IMR-90 (cell line): Measurements from ENCODE around the gene RPS6KA5. TPM values are rescaled to one million over a fixed set of nuclear protein-coding genes. Genes with fewer than 3 reads are reported as not detected.
"Not testable (repeated sequence)": the region's sequence is repeated elsewhere in the genome, so short reads cannot be mapped to it uniquely, and the experiment has no call there.

ENCODE experiments used
- ATAC-seq: fragments of 200-7000 bp; cut with Tn5 transposase; 2 replicates; pipeline ENCODE4 v1.9.1; 2020; ENCODE audit warnings: low read depth, mild to moderate bottlenecking, moderate library complexity
- BruUV-seq: library from RNA; stranded (reverse); fragments of 400-500 nt; replicated peaks from 2 replicates; lab custom pipeline; 2021; lab: Mats Ljungman, UMichigan
- CTCF ChIA-PET: fragments of 300-600 bp; formaldehyde crosslinking; extraction: SDS; loops from one replicate; lab custom pipeline; 2021; ENCODE audit warnings: antibody characterized with exemption; lab: Yijun Ruan, JAX
- POLR2A ChIA-PET: fragments of 300-600 bp; sonication (Branson Sonifier 250); formaldehyde crosslinking; loops from one replicate; lab custom pipeline; 2022; ENCODE audit warnings: antibody characterized with exemption; ENCODE audit not compliant: unreplicated experiment; lab: Charles Lee
- DNase-seq: peaks from one replicate; pipeline ENCODE4 v3.0.0; 2013
- H2AFZ ChIP-seq: replicated peaks from 2 replicates; pipeline ENCODE3; 2013; ENCODE audit warnings: low read length, mild to moderate bottlenecking; ENCODE audit not compliant: poor library complexity
- H2AK5ac ChIP-seq: 2 replicates; pipeline ENCODE4 v1.6.1; 2013; ENCODE audit warnings: low read depth, low read length, inconsistent platforms
- H2AK9ac ChIP-seq: replicated peaks from 2 replicates; pipeline ENCODE3; 2013; ENCODE audit warnings: mild to moderate bottlenecking, low read depth, low read length, moderate library complexity; ENCODE audit not compliant: poor library complexity
- H2BK120ac ChIP-seq: 2 replicates; pipeline ENCODE4 v1.6.1; 2013; ENCODE audit warnings: low read depth, low read length, inconsistent platforms
- H2BK15ac ChIP-seq: 3 replicates; pipeline ENCODE4 v1.6.1; 2013; ENCODE audit warnings: low read depth, low read length, inconsistent platforms
- H2BK20ac ChIP-seq: 2 replicates; pipeline ENCODE4 v1.6.1; 2013; ENCODE audit warnings: low read depth, mild to moderate bottlenecking, inconsistent platforms, low read length, moderate library complexity
- H2BK5ac ChIP-seq: 2 replicates; pipeline ENCODE4 v1.6.1; 2013; ENCODE audit warnings: mild to moderate bottlenecking, low read depth, low read length, inconsistent platforms; ENCODE audit not compliant: poor library complexity, severe bottlenecking
- H3K14ac ChIP-seq: replicated peaks from 2 replicates; pipeline ENCODE4 v1.6.1; 2013; ENCODE audit warnings: low read depth, low read length, inconsistent platforms
- H3K18ac ChIP-seq: 2 replicates; pipeline ENCODE4 v1.6.1; 2013; ENCODE audit warnings: low read depth, low read length, control low read depth
- H3K23ac ChIP-seq: 2 replicates; pipeline ENCODE4 v1.6.1; 2013; ENCODE audit warnings: low read depth, low read length, inconsistent platforms
- H3K27ac ChIP-seq: 2 replicates; pipeline ENCODE4 v1.5.1; 2013; ENCODE audit warnings: mild to moderate bottlenecking, control low read depth, low read length; ENCODE audit not compliant: insufficient read depth
- H3K27me3 ChIP-seq: 2 replicates; pipeline ENCODE4 v1.6.1; 2013; ENCODE audit warnings: low read length; ENCODE audit not compliant: control insufficient read depth, insufficient read depth
- H3K36me3 ChIP-seq: 2 replicates; pipeline ENCODE4 v1.6.1; 2013; ENCODE audit warnings: low read length, mixed read lengths; ENCODE audit not compliant: control insufficient read depth, insufficient read depth
- H3K4ac ChIP-seq: 2 replicates; pipeline ENCODE4 v1.6.1; 2013; ENCODE audit warnings: low read depth, low read length, inconsistent platforms
- H3K4me1 ChIP-seq: 2 replicates; pipeline ENCODE4 v1.6.1; 2013; ENCODE audit warnings: low read length, mixed read lengths; ENCODE audit not compliant: control insufficient read depth, insufficient read depth
- H3K4me2 ChIP-seq: 2 replicates; pipeline ENCODE4 v1.6.1; 2013; ENCODE audit warnings: low read depth, mild to moderate bottlenecking, control low read depth, low read length, moderate library complexity
- H3K4me3 ChIP-seq: 2 replicates; pipeline ENCODE4 v1.5.1; 2013; ENCODE audit warnings: low read depth, mild to moderate bottlenecking, control low read depth, low read length, moderate library complexity; ENCODE audit not compliant: insufficient read depth
- H3K56ac ChIP-seq: 2 replicates; pipeline ENCODE4 v1.6.1; 2013; ENCODE audit warnings: low read length, inconsistent platforms; ENCODE audit not compliant: insufficient read depth; ENCODE audit errors: extremely low read depth
- H3K79me1 ChIP-seq, 2 experiments: 2 replicates each; pipeline ENCODE4 v1.6.1; 2013; ENCODE audit warnings: low read length in 2 of 2, inconsistent platforms in 1 of 2, low read depth in 1 of 2
- H3K9ac ChIP-seq: 2 replicates; pipeline ENCODE4 v1.6.1; 2013; ENCODE audit warnings: low read depth, low read length, control low read depth
- H3K9me1 ChIP-seq: 2 replicates; pipeline ENCODE4 v1.6.1; 2013; ENCODE audit warnings: low read length, inconsistent platforms; ENCODE audit not compliant: insufficient read depth
- H3K9me3 ChIP-seq: 2 replicates; pipeline ENCODE4 v1.6.1; 2013; ENCODE audit warnings: low read length; ENCODE audit not compliant: control insufficient read depth, insufficient read depth
- H4K20me1 ChIP-seq: 2 replicates; pipeline ENCODE4 v1.6.1; 2013; ENCODE audit warnings: low read length, inconsistent platforms; ENCODE audit not compliant: insufficient read depth
- H4K5ac ChIP-seq: 2 replicates; pipeline ENCODE4 v1.6.1; 2013; ENCODE audit warnings: mild to moderate bottlenecking, low read depth, low read length, control low read depth
- H4K8ac ChIP-seq, 2 experiments: 2 replicates each; pipeline ENCODE4 v1.6.1; 2013; ENCODE audit warnings: low read depth in 2 of 2, low read length in 2 of 2, control low read depth in 1 of 2, inconsistent platforms in 1 of 2
- H4K91ac ChIP-seq: 2 replicates; pipeline ENCODE4 v1.6.1; 2013; ENCODE audit warnings: low read depth, low read length, inconsistent platforms; ENCODE audit not compliant: insufficient read depth
- MAZ ChIP-seq: IDR thresholded peaks from 2 replicates; pipeline ENCODE4 v1.6.1; 2012; ENCODE audit warnings: low read depth, mild to moderate bottlenecking, low read length, improper control_type of control experiment, moderate library complexity, borderline replicate concordance
- NFE2L2 ChIP-seq: fragments of 150-350 bp; IDR thresholded peaks from 2 replicates; pipeline ENCODE4 v1.6.1; 2016; ENCODE audit warnings: low read depth, mild to moderate bottlenecking, low read length
- RCOR1 ChIP-seq: IDR thresholded peaks from 2 replicates; pipeline ENCODE4 v1.6.1; 2012; ENCODE audit warnings: mild to moderate bottlenecking, low read length, improper control_type of control experiment; ENCODE audit not compliant: insufficient replicate concordance
- SMC3 ChIP-seq: fragments of 150-350 bp; IDR thresholded peaks from 2 replicates; pipeline ENCODE4 v1.6.1; 2016; ENCODE audit warnings: low read depth, mild to moderate bottlenecking, antibody characterized with exemption, low read length, moderate library complexity
- WGBS, 2 experiments: methylation state at CpG; one replicate each; pipeline versions ENCODE4 v1.1.5 to v1.1.7; 2013; ENCODE audit warnings: missing lambda C conversion rate in 2 of 2; ENCODE audit not compliant: insufficient read length in 1 of 2; ENCODE audit errors: extremely low coverage in 2 of 2; 5-methylcytosine and 5-hydroxymethylcytosine counted together
- dilution Hi-C: fragments of 300-500 bp; cut with HindIII; formaldehyde crosslinking; loops from one replicate; pipeline ENCODE4 v1.14.3; 2018; ENCODE audit warnings: low sequenced_read_pairs; ENCODE audit not compliant: unreplicated experiment
- in situ Hi-C: fragments of 300-500 bp; cut with MboI; formaldehyde crosslinking; loops from 3 replicates; pipeline ENCODE4 v1.14.3; 2019; ENCODE audit warnings: low sequenced_read_pairs, inconsistent platforms, mixed read lengths
- intact Hi-C: fragments of 100-400 bp; cut with micrococcal nuclease; formaldehyde crosslinking; loops from 2 replicates; pipeline ENCODE4 v1.10.0; 2022
- polyA plus RNA-seq, 3 experiments: library from polyadenylated mRNA; depleted of rRNA; stranded (reverse); fragments of >200 nt; gene quantifications; 2 replicates each; pipeline ENCODE4 v1.2.3, GENCODE V29; 2012; ENCODE audit warnings: low replicate concordance in 1 of 3
- total RNA-seq: library from RNA; depleted of rRNA; stranded (reverse); fragments of >200 nt; gene quantifications from 2 replicates; pipeline ENCODE4 v1.2.3, GENCODE V29; 2012
- TF ChIP-seq, protein P1 (sequence below): fragments of 150-350 bp; IDR thresholded peaks from 2 replicates; pipeline ENCODE4 v1.6.1; 2016; ENCODE audit warnings: low read depth, mild to moderate bottlenecking, low read length, moderate library complexity, borderline replicate concordance
- TF ChIP-seq, protein P2 (sequence below): fragments of 150-350 bp; IDR thresholded peaks from 2 replicates; pipeline ENCODE4 v1.6.1; 2017; ENCODE audit warnings: mild to moderate bottlenecking, antibody characterized with exemption, low read length, low read depth

Gene RPS6KA5
- total and polyA plus RNA-seq, 2 of the 4 experiments (the other 2 are of a cell fraction), result 0.36 TPM

DNA sequence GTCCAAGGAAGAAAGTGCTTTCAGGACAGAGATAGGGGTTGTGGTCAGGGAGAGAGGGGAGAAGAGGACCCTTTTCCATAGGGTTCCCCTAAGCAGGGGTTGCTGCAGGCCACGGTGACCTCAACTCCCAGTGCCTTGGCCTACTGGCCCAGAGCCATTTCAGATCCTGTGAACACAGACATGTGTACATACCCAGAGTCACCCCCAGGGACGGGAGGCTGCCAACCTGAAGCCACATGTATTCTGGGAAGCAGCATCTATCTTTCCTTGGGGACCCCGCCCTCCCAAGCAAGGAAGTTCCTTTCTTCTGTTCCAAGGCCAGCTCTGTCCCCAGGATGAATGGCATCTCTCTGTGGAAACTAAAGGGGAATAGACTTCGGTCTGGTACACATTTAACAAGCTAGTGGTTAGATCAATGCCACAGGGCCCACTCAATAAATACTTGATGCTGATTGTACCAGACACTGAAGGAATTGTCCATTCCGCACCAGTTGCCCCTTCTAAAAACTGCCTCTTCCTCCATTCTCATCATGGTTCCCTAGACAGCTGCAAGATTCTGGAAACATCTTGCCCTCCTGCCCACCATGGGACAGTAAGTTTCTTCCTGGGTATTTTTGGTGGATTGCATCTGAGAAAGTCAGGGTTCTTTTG is 28.3 kb upstream of the RPS6KA5 start:
- Histone ChIP-seq H2BK120ac (no peak overlapping the region), H3K27me3 (peaks cover 15% of the 10 kb centered on the region), H3K4me1 (no peaks in the 10 kb centered on the region), H4K20me1 (no peaks in the 10 kb centered on the region; the same call in 1 of the 2 replicates), H3K9me1 (no peaks in the 10 kb centered on the region), H3K56ac (no peak overlapping the region), H4K8ac (no peak overlapping the region), H2AK5ac (no peak overlapping the region), H2AK9ac (no peak overlapping the region), H4K5ac (no peak overlapping the region), H3K18ac (no peak overlapping the region), H3K9ac (no peak overlapping the region), H3K14ac (no peak overlapping the region), H3K27ac (no peak overlapping the region), H3K4me2 (no peak overlapping the region), H2BK20ac (no peak overlapping the region), H2AFZ (no peak overlapping the region), H2BK15ac (no peak overlapping the region), H2BK5ac (no peak overlapping the region), H3K4ac (no peak overlapping the region), H3K36me3 (no peaks in the 10 kb centered on the region), H3K79me1 (no peaks in the 10 kb centered on the region), H4K91ac (no peak overlapping the region), H3K9me3 (no peaks in the 10 kb centered on the region), H3K23ac (no peak overlapping the region), H3K4me3 (no peak overlapping the region)
- WGBS, 2 experiments, result 55% methylated on average over 2 of the region's 5 CpGs; no CpG with 5 or more reads in 1 of the 2 experiments
- in situ Hi-C loops (no loop called here), dilution Hi-C loops (no loop called here), intact Hi-C loops (no loop called here)
- BruUV-seq, result no TSS peak
- DNase-seq (no peak), ATAC-seq (no peak)
- ChIA-PET CTCF (no interaction called here), POLR2A (no interaction called here)
- TF ChIP-seq MAZ, result no peak
- no peak for TF ChIP-seq RCOR1
- TF ChIP-seq, protein P1, sequence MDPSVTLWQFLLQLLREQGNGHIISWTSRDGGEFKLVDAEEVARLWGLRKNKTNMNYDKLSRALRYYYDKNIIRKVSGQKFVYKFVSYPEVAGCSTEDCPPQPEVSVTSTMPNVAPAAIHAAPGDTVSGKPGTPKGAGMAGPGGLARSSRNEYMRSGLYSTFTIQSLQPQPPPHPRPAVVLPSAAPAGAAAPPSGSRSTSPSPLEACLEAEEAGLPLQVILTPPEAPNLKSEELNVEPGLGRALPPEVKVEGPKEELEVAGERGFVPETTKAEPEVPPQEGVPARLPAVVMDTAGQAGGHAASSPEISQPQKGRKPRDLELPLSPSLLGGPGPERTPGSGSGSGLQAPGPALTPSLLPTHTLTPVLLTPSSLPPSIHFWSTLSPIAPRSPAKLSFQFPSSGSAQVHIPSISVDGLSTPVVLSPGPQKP, result no peak
- TF ChIP-seq, protein P2, sequence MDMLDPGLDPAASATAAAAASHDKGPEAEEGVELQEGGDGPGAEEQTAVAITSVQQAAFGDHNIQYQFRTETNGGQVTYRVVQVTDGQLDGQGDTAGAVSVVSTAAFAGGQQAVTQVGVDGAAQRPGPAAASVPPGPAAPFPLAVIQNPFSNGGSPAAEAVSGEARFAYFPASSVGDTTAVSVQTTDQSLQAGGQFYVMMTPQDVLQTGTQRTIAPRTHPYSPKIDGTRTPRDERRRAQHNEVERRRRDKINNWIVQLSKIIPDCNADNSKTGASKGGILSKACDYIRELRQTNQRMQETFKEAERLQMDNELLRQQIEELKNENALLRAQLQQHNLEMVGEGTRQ, result no peak
- TF ChIP-seq NFE2L2, result no peak
- no peak for TF ChIP-seq SMC3

DNA sequence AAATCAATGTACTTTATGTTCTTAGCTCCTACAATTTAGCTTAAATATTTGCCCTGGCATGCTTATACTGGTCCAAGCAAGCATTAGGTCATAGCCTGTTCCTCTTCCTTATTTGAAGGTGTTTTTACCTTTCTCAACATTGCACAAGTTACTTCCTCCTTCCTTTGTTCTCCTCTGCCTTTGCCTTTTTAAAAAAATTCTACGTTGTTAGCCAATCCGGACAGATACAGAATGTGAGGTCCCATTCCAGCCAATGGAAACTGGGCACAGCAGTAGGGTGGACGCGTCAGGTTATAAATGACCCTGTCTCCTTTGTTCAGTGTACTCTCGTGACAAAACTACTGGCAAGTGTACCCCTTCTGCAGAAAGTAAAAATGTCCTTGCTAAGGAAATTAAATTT is 27.0 kb upstream of the RPS6KA5 start:
- DNase-seq, H3K4me3 ChIP-seq, H4K5ac ChIP-seq, H2AK9ac ChIP-seq, H2AK5ac ChIP-seq, ATAC-seq, H3K14ac ChIP-seq, H3K9me3 ChIP-seq, CTCF ChIA-PET, H3K79me1 ChIP-seq, H3K36me3 ChIP-seq, H2BK5ac ChIP-seq, H2AFZ ChIP-seq, H4K20me1 ChIP-seq, H3K4me1 ChIP-seq, H2BK120ac ChIP-seq, H3K56ac ChIP-seq, in situ Hi-C loops, H3K9ac ChIP-seq, H4K8ac ChIP-seq, H3K18ac ChIP-seq, H3K4ac ChIP-seq, H3K9me1 ChIP-seq, intact Hi-C loops, H3K23ac ChIP-seq, H2BK20ac ChIP-seq, BruUV-seq, H3K27ac ChIP-seq, H4K91ac ChIP-seq, POLR2A ChIA-PET, dilution Hi-C loops, H3K4me2 ChIP-seq, H2BK15ac ChIP-seq: not testable (repeated sequence)
- no CpG with 5 or more reads among the region's 5 CpGs for WGBS, 2 experiments
- H3K27me3 ChIP-seq, result peaks cover 15% of the 10 kb centered on the region
